GM19455 (cell line): ENCODE results near the gene NKAP.
"Not testable (repeated sequence)": the region's sequence is repeated elsewhere in the genome, so short reads cannot be mapped to it uniquely, and the experiment has no call there.

ENCODE experiments used
- ATAC-seq: cut with Tn5 transposase; IDR thresholded peaks from one replicate; pipeline ENCODE4 v1.9.1; 2021; ENCODE audit not compliant: unreplicated experiment

NKAP gene

DNA sequence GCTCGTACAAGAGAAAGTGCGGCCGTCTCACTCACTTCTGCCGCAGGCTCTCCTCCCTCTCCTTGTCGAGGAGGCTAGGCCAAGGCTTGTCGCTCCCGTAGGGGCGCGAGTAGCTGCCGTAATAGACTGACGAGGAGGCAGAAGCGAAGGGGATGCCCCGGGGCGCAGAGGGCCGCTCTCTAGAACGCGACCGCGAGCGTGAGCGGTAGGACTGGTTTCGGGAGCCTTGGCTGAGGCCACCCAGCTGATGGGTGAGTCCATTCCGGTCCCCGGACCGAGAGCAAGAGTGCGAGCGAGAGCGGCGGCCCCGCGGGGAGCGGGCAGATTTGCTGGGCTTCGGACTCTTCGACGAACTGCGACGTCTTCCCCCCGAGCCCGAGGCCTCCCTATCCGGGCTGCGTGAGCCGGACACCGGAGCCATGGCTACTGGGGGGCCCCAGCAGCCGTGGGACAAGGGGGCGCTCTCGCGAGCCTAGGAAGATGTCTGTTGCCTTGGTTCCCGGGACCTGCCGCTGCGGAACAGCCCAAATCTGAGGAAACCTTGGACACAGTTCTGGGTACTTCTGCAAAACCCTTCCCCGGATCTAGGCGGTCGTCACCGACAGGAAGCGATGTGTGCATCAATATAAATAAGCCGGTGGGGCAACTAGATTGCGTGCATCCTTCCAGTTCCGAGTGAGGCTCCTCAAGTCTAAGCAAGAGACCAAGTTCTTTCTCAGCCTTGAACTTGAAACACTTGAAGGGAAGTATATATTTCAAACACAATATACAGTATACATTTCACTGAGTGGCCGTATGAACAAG is at the start of gene NKAP:
TSS of gene NKAP (minus strand) at position 567 of the 804 bp plus-strand sequence. CDS start at position 421, 146 bp downstream.
- peak; percentile 87 for ATAC-seq

DNA sequence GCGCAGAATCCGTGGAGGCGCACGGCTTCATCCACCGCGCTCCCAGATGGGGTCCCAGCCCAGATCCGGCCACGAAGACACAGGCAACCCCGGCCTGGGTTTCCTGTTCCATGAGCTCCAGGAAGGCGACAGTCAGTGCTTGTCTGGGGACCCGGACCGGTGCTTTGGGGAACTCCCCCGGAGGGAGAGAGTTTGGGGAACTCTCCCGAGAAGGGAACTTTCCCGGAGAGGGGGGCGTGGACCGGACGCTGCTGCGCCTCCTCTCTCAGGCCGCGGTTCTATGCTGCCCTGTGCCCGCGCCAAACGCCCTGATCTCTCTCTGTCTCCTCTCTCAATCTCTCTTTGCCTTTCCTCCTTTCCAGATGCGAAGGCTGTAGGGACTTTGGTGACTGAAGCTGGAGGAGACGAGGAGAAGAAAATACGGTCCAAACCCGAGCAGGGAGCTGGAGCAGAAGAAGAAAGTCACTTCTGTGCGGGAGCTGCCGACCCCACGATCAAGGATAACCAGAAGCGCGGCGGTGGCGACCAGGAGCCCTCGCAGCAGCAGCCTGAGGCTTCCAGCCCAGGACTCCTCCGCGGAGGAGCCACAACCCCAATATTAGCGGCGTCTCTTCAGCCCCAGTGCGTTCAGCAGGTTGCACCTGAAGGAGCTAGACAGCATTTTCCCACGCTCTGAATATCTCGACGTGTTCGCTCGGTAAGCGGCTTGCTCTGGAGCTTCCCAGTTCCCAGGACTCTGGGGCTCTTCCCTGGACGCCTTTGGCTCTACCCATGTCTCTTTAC is 47.6 kb upstream of the NKAP start:
- no peak for ATAC-seq

DNA sequence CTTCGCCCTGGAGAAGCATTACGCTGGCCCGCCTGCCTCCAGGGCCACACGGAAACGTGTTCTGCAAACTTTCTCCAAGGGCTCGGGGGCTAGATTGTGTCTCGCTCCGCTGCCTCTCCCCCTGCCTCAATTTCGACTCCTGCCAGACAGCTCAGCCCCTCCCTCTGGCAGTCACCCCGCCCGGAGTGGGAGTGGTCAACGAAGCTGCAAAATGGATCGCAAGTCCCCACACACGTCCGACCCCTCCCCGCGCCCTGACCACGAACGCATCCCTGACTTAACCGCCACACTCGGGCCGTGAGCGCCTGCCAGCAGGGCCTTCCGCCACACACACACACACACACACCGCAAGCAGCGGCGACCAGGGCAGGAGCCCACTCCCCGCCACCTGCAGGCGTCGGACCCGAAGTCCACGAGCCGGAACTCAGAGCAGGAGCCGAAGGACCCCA is 47.0 kb upstream of the NKAP start:
- no peak for ATAC-seq

DNA sequence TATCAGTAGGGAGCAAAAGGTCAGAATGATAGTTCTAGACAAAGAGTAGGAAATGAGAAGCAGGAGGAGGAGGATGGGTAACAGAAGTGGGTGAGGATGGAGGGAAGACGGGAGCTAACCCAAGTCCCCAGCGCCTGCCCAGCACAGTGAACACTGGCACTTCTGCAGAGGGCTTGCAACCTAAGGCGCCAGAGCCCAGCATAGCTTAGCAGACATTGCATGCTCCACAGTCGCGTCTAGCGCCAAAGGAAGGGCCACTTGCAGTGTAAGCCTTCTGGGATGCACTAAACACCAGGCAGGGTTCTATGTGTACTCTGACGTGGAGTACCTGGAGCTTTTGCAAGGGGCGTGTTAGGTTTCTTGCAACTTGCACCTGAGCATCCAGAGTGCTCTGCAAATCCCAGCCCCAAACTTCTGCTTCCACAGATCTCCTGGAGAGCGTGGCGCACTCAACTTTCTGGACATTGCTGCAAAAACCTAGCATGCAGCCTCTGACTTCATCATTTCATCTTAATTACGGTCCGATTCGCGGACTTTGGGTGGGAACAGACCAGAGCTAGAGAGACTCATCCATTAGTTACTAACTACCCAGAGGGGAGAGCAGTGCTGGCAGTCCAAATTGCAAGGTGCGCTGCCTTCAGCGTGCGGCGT is 46.5 kb upstream of the NKAP start:
- no peak for ATAC-seq

DNA sequence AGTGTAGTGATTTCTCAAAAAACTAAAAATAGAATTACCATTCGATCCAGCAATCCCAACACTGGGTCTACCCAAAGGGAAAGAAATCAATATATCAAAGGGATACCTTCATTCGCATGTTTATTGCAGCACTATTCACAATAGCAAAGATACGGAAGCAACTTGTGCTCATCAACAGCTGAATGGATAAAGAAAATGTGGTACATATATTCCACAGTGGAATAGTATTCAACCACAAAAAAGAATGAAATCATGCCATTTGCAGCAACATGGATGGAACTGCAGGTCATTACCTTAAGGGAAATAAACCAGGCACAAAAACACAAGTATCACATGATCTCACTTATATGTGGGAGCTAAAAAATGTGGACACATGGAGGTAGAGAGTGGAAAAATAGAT is 42.7 kb upstream of the NKAP start:
- ATAC-seq, result no peak

DNA sequence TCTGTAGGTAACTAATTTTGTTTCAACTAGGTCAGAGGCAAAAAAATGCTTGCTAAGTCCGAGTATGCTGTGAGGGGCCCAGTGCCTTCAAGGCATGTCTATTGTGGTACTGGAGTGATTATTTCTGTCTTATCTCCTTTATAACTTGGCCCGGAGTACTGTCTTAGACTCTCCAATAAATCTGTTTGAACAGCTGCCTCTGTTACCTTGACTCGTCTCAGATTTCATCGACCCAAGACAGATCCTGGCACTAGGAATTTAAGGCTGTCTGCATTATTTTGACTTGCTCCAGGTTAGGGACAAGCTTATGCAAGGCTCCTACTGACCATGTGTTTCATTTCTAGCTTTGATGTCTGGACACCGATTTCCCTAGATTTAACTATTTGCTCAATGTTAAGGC is 41.1 kb upstream of the NKAP start:
- ATAC-seq, result no peak

DNA sequence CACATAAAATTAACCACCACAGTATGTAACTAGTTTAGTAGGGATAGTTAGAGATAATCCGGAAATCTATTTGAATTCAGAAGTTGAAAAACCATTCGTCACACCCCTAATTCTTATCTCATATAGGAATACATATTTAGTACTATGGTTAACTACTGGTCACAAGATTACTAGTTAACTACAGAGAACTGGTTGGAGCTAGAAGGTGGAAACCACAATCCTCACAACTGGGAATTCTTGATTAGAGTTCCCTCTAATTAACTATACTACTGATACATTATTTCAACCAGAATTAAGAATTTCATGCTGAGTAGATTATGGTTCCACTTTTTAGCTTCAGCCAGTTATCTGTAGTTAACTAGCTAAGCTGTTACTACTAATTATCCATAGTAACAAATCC is 39.9 kb upstream of the NKAP start:
- ATAC-seq, result no peak

DNA sequence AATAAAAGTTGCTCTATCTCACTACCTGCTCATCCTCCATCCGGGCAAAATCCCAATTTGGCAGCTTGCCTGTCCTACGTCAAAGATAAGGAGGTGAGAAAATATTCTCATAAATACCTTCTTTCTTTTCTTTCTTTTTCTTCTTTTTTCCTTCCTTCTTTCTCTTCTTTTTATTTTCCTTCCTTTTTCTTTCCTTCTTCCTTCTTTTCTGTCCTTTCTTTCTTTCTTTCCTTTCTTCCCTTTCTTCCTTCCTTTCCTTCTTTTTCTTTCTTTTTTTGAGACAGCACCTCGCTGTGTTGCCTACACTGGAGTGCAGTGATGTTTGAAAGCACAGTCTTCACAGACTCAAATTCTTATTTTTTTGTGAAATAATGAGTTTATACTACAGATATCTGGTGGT is 38.6 kb upstream of the NKAP start:
- ATAC-seq, result no peak

DNA sequence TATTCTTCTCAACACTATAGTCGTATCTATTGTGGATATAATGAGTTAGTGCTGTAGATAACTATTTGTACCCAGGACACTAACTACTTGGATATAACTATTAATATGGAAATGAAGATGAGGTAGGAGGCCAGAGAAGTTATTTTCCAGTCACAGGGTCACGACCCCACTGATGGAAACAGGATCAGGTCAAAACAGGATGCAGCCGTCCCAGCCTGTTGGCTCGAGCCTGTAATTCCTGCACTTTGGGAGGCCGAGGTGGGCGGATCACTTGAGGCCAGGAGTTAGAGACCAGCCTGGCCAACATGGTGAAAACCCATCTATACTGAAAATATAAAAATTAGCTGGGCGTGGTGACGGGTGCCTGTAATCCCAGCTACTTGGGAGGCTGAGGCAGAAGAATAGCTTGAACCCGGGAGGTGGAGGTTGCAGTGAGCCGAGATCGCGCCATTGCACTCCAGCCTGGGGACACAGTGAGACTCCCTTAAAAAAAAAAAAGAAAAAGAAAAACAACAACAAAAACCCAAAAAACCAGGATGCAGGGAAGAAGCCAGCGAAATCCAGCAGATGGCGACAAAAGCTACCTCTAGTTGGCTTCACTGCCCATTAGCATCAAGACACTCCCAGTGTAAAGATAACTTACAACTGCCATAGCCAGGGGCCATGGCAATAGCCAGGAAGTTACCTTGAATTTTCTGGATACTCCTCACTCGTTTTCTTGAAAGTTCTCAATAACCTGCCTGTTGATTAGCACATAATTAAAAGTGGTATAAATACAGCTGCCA is 37.9 kb upstream of the NKAP start:
- ATAC-seq, result no peak

DNA sequence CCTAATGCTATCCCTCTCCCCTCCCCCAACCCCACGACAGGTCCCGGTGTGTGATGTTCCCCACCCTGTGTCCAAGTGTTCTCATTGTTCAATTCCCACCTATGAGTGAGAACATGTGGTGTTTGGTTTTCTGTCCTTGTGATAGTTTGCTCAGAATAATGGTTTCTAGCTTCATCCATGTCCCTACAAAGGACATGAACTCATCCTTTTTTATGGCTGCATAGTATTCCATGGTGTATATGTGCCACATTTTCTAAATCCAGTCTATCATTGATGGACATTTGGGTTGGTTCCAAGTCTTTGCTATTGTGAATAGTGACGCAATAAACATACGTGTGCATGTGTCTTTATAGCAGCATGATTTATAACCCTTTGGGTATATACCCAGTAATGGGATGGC is 33.6 kb upstream of the NKAP start:
- not testable (repeated sequence) for ATAC-seq

DNA sequence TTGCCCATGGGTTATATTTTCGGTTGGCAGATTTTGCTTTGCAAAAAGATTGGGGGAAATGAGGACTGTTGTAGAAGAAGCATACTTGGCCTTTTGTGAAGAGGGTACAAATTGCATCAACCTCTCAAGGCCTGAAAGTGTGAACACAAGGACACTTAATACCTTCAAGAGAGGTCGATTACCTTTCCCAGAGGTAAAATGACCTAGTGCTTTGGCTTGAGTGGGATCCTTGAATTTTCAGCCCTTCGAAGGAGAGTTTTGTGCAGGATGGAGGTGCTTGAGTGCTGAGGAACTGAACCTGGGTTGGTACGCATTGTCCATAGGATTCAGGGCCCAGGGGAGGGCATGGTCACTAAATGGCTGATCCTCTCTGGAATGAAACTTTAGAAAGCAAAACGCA is 27.6 kb upstream of the NKAP start:
- no peak for ATAC-seq

DNA sequence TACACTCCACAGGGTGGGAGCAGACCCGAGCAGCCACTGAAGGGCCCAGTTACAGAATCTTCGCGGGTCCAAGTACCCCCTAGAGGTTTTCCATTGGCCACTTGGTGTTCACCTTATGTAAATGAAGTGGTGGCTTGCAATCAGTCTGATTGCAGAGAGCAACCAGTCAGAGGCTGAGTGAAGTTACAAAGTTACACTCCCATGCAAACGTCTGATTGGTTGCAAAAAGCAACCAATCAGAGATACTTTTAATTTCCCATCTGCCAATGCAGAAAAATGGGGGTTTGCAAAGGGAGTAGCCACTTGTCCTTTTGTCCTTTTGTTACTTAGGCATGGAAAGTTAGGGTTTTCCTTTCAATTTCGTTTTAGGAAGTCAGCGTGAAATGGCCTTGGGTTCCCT is 27.0 kb upstream of the NKAP start:
- ATAC-seq, result no peak

DNA sequence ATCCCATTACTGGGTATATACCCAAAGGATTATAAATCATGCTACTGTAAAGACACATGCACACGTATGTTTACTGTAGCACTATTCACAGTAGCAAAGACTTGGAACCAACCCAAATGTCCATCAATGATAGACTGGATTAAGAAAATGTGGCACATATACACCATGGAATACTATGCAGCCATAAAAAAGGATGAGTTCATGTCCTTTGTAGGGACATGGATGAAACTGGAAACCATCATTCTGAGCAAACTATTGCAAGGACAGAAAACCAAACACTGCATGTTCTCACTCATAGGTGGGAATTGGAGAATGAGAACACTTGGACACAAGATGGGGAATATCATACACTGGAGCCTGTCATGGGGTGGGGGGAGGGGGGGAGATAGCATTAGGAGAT is 23.3 kb upstream of the NKAP start:
- ATAC-seq, result not testable (repeated sequence)

DNA sequence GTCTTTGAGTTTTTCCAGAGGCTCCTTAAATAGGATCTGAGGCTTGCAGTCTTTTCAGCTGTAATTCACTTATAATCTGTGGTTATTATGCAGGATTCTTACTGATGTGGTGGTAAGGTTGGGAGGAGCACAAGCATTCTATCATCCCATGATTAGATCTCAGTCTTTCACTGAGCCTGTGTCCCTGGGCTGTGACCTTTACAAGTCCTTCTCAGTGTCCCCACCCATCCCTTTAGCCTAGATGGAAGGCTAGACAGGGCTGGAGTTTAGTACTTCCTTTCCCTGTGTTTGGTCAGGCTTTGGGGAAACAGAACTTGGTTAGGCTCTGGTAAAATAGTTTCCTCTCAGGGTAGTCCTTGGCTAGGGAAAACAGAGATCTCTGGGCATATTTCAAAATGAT is 17.1 kb upstream of the NKAP start:
- no peak for ATAC-seq

DNA sequence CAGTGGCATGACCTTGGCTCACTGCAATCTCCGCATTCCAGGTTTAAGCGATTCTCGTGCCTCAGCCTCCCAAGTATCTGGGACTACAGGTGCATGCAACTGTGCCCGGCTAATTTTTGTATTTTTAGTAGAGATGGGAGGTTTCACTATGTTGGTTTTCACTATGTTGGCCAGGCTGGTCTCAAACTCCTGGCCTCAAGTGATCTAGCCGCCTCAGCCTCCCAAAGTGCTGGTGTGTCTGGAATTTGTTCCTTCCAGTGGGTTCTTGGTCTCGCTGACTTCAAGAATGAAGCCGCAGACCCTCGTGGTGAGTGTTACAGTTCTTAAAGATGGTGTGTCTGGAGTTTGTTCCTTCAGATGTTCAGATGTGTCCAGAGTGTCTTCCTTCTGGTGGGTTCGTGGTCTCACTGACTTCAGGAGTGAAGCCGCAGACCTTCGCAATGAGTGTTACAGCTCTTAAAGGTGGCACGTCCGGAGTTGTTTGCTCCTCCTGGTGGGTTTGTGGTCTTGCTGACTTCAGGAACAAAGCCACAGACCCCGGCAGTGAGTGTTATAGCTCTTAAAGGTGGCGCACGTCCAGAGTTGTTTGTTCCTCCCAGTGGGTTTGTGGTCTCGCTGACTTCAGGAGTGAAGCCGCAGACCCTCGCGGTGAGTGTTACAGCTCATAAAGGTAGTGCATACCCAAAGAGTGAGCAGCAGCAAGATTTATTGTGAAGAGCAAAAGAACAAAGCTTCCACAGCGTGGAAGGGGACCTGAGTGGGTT is 12.4 kb upstream of the NKAP start:
- not testable (repeated sequence) for ATAC-seq

DNA sequence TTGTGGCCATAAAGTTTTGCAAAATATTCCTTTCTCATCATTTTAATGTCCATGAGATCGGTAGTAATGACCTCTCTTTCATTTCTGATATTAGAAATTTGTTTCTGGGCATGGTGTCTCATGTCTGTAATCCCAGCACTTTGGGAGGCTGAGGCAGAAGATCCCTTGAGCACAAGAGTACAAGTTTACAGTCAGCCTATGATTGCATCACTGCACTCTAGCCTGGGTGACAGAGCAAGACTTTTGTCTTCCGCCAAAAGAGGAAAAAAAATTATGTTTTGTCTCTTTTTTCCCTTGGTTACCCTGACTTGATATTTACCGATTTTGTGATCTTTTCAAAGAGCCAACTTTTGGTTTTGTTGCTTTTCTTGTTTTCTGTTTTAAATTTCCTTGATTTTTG is 10.8 kb upstream of the NKAP start:
- no peak for ATAC-seq

DNA sequence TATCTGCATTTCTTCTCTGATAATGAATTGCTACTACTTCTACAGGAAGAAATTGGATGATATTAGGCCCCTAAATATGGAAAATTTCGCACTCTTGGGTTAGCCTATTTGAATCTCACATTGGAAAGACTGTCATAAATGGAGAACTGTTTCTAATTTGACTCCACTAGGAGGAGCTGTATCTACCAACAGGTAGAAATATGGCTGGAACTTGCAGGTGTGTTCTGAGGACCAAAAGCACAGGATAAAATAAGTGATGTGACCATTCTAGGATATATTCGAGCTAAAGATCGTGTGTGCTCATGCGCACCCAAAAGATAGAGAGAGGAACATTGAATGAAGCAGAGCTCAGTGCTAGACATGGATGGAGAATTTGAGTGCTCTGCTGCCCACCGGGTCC is 4.8 kb upstream of the NKAP start:
- ATAC-seq, result no peak

DNA sequence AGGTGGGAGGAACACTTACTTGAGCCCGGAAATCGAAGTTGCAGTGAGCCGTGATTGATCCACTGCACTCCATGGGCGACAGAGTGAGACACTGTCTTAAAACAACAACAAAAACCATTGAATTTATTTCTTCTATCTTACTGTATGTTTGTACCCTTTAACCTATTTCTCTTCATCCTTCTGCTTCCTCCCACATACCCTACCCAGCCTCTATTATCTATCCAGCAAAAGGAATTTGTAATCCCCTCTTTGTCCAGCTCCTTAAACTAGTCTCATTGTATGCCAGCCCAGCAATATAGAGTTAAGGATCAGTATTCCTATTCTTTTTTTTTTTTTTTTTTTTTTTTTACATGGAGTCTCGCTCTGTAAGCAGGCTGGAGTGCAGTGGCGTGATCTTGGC is 1.9 kb upstream of the NKAP start:
- no peak for ATAC-seq

DNA sequence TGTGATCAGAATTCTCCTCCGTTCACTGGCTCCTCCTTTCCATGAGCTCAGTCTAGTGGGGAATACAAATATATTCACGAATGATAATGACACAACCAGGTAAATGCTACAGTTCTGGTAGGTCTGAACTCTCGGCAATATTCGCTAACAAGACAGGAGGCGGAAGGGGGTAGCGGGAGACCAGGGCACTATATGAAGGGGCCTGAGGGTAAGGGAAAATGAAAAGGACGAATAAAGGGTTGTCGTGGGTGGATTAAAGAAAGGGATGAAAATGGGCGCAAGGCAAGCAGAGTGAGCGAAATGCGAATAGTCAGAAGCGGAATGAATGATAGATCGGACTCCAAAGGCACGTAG is 743 bp downstream of the NKAP start:
- ATAC-seq, result peak; percentile 15

DNA sequence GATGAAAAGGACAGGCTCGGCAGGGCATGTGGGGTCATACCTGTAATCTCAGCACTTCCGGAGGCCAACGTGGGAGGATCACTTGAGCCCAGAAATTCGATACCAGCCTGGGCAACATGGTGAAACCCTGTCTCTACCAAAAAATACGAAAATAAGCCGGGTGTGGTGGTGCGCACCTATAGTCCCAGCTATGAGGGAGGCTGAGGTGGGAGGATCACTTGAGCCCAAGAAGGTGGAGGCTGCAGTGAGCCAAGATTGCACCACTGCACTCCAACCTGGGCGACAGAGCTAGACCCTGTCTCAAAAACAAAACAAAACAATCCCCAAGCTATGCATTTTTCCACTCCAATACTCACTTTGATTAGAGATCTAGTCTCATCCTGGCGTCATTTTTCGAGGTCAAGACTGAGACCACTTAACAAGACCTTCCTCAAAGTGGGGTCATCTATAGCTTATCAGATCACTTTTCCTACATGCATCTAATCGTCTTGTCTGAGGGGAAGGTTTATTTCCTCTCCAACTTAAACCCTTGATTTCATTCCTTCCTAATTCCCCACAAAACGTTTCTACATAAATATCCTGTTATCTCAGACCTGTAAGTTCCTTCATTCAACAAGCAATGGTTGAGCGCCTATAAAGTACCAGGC is 1.3 kb downstream of the NKAP start:
- ATAC-seq, result no peak
